RWPE2 (cell line): ENCODE results near the gene ZNF423.

Experiments
- ATAC-seq: fragments of 200-7000 bp; cut with Tn5 transposase; 3 replicates; pipeline ENCODE4 v1.9.1; 2021; ENCODE audit warnings: low read depth
- DNase-seq: peaks from one replicate; pipeline ENCODE4 v3.0.0-alpha.2; 2020; ENCODE audit warnings: low spot score
- H3K27ac ChIP-seq: fragments of 450-650 bp; 2 replicates; pipeline ENCODE4 v1.5.1; 2017; ENCODE audit warnings: mild to moderate bottlenecking; ENCODE audit not compliant: poor library complexity, severe bottlenecking
- H3K27me3 ChIP-seq: fragments of 250-450 bp; sonication (Bioruptor Pico); 2 replicates; pipeline ENCODE4 v1.5.1; 2021; ENCODE audit warnings: mild to moderate bottlenecking, moderate library complexity; ENCODE audit not compliant: insufficient read depth, poor library complexity, severe bottlenecking
- H3K36me3 ChIP-seq: fragments of 250-450 bp; sonication (Bioruptor Pico); 2 replicates; pipeline ENCODE4 v1.5.1; 2020; ENCODE audit warnings: low read depth, mild to moderate bottlenecking, moderate library complexity
- H3K4me1 ChIP-seq: fragments of 250-450 bp; sonication (Bioruptor Pico); 2 replicates; pipeline ENCODE4 v1.5.1; 2021; ENCODE audit warnings: mild to moderate bottlenecking, moderate library complexity; ENCODE audit not compliant: insufficient read depth, poor library complexity, severe bottlenecking
- H3K4me3 ChIP-seq: fragments of 250-450 bp; sonication (Bioruptor Pico); 2 replicates; pipeline ENCODE4 v1.5.1; 2021; ENCODE audit warnings: mild to moderate bottlenecking, moderate library complexity; ENCODE audit not compliant: severe bottlenecking
- H3K9me3 ChIP-seq: fragments of 250-450 bp; sonication (Bioruptor Pico); 2 replicates; pipeline ENCODE4 v1.5.1; 2021; ENCODE audit warnings: mild to moderate bottlenecking, moderate library complexity; ENCODE audit not compliant: severe bottlenecking
- CTCF ChIP-seq: fragments of 450-650 bp; IDR thresholded peaks from one replicate; pipeline ENCODE4 v1.5.1; 2017; ENCODE audit warnings: mild to moderate bottlenecking, moderate library complexity; ENCODE audit not compliant: poor library complexity, severe bottlenecking

Gene ZNF423

GRCh38 chr16:49900875-49901274 lies 45.0 kb upstream of the ZNF423 start:
- Histone ChIP-seq H3K4me1 (no peaks in the 10 kb centered on the region), H3K4me3 (no peak overlapping the region), H3K9me3 (no peaks in the 10 kb centered on the region), H3K27me3 (no peaks in the 10 kb centered on the region), H3K27ac (no peak overlapping the region), H3K36me3 (no peaks in the 10 kb centered on the region)
- DNase-seq (no peak), ATAC-seq (no peak)
- TF ChIP-seq CTCF, result no peak

DNA sequence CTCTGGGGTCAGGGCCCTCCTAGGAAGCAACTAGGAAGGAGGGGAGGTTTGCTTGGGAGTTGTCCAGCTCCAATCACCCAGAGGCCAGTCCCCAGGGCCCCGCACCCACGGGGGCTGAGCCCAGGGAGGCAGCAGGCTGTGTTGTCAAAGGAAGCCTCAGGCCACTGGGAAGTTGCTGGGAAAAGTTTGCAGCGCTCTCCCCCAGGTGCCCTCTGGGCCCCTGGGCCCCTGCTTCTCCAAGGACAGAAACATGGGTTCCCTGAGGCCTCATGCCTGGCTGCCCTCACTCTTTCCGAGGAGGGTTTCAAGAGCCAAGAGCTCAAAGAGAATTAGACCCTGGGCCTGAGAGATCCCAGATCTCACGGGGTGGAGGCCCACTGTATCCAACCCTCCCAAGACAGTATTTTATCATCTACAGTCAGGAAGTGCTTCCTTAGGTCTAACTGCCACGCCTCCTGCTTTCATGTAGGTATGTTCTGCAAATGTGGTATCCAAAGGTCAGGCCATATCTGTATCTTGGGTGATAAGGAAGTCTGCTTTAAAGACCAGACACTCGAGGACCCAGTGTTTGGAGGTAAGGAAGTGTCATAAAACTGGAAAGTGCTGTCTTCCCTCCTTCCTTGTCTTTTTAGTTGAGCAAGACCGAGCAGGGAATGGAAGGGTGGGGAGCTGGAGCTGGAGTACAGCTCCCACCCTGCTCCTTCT lies 44.2 kb upstream of the ZNF423 start:
- no peak for ATAC-seq
- Histone ChIP-seq H3K4me3 (no peak overlapping the region), H3K27me3 (no peaks in the 10 kb centered on the region), H3K27ac (no peak overlapping the region), H3K36me3 (no peaks in the 10 kb centered on the region), H3K4me1 (no peaks in the 10 kb centered on the region), H3K9me3 (no peaks in the 10 kb centered on the region)
- DNase-seq, result no peak
- no peak for TF ChIP-seq CTCF

- no peaks in the 10 kb centered on the region for H3K4me1 ChIP-seq
- H3K36me3 ChIP-seq, result no peaks in the 10 kb centered on the region
- H3K9me3 ChIP-seq, result no peaks in the 10 kb centered on the region
- H3K4me3 ChIP-seq, result no peak overlapping the region
- TF ChIP-seq CTCF, result no peak
- DNase-seq (no peak), ATAC-seq (no peak)
- no peaks in the 10 kb centered on the region for H3K27me3 ChIP-seq
- no peak overlapping the region for H3K27ac ChIP-seq
These were observed 40.6 kb upstream of the ZNF423 start for GRCh38 chr16:49896447-49896964.

GRCh38 chr16:49890876-49891275 lies 35.0 kb upstream of the ZNF423 start:
- no peaks in the 10 kb centered on the region for H3K27me3 ChIP-seq
- H3K9me3 ChIP-seq, result no peaks in the 10 kb centered on the region
- H3K4me3 ChIP-seq, result no peak overlapping the region
- no peak for DNase-seq
- no peaks in the 10 kb centered on the region for H3K36me3 ChIP-seq
- TF ChIP-seq CTCF, result no peak
- ATAC-seq, result no peak
- H3K4me1 ChIP-seq, result no peaks in the 10 kb centered on the region
- no peak overlapping the region for H3K27ac ChIP-seq

GRCh38 chr16:49889725-49890397 lies 33.9 kb upstream of the ZNF423 start:
- no peaks in the 10 kb centered on the region for H3K36me3 ChIP-seq
- H3K27ac ChIP-seq, result no peak overlapping the region
- DNase-seq (no peak), ATAC-seq (0 out of 3 replicates have a peak, but pooled peaks have one; percentile 19)
- no peaks in the 10 kb centered on the region for H3K27me3 ChIP-seq
- no peaks in the 10 kb centered on the region for H3K4me1 ChIP-seq
- H3K9me3 ChIP-seq, result no peaks in the 10 kb centered on the region
- no peak for TF ChIP-seq CTCF
- no peak overlapping the region for H3K4me3 ChIP-seq
